HG03025 (cell line): ENCODE results near the gene LBX2.

Source experiments
- ATAC-seq: cut with Tn5 transposase; IDR thresholded peaks from one replicate; pipeline ENCODE4 v1.9.1; 2021; ENCODE audit warnings: mild to moderate bottlenecking, moderate library complexity; ENCODE audit not compliant: unreplicated experiment, low FRiP score

Gene LBX2

DNA sequence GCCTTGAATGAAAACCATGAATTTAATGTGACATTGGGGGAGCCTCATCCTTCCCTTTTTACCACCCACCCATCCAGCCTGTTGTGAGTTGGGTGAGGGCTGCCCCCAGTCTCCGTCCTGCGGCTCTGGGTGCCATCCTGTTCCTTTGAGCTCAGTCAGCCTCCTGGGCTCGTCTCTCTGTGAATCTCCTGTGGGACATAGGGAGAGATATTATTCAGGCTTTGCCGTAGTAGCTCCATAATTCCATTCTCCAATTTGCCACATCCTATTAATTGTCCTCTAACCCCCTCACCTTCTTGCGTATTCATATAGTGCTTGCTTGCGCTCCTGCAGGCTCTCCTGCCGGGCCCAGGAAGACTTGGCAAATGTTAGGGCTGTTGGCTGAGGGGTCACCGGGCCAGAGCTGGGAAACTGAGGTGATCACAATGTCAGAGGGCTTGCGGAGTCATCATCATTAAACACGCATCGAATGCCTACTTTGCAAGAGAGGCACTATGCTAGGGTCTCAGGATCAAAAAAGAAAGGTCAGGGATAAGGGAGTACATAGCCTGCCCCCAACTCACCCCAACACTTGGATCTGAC lies 27.3 kb upstream of the LBX2 start:
- ATAC-seq: no peak

DNA sequence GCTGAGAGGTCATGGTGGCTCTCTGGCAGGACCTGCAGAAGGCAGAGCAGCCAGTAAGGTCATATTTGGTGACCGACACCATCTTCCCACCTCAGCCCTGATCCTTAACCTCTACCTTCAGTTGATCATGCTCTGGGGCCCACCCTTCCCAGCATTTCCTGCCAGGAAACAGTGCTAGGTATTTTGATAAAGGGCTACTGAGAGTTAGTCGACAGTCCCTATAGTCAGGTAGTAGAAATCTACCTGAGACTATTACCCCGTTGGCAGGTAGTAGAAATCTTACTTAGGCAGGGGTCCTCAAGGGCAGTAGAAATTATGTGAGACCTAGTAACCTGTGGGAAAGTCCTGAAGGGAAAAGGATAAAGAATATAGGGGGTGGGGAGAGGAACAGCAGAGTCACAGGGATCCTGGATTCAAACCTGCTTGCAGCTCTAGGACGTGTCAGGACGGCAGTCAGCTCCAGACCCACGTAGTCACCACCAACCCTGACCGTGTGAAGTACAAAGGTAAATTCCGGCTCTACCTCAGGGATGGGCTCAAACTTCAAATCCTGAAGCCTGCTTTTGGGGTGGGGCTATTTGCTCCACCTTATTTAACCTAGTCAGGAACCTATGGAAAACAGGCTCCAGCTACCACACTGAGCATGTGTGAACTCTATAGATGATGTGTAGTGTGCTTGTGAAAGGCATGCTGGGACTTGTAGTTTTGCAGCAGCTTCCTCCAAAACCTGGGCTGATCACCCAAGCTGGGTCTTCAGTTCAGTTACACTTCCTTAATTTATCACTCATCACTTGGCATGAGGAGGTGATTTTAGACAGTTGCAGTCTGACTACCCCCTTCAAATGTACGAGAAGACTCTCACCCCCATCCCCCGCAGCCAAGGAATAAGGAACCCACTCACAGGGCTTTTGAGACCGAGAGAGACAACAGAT lies 26.6 kb upstream of the LBX2 start, which contains the start of gene DQX1:
Gene DQX1 (minus strand): TSS at position 515 of the 932 bp plus-strand sequence. CDS start 502 bp downstream, at position 13.
- ATAC-seq: no peak

DNA sequence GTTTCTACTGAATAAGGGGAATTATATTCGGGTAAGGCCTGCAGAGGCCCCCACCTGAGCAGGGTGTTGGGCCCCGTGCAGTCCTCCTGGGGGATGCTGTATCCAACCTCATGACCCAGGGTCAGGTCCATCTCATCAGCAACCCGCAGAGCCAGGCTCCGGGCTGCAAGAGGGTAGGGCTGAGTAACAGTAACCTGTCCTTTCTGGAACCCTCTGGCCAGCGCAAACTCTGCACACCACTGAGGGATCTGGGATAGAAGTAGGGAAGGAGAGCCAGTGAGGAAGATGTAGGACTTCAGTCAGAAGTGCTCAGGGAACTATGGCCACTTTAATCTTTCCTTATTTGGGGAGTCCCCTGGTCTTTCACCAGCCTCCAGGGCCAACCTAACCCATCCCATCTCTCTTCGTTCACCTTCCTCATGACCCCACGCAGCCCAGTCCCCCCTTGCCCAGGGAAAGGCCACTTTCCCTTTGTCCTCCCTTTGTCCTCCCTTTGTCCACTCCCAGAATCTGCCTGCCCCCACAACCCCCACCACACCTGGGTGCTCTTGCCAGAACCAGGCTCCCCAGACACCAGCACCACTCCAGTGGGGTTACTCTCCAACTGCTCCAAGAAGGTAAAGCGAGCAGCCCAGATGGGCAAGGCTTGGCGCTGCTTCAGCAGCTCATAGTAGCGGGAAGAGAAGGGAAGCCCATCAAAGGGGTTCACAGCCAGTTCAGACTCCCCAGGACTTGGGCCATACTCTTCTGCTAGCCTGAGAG lies 25.7 kb upstream of the LBX2 start:
- no peak for ATAC-seq

DNA sequence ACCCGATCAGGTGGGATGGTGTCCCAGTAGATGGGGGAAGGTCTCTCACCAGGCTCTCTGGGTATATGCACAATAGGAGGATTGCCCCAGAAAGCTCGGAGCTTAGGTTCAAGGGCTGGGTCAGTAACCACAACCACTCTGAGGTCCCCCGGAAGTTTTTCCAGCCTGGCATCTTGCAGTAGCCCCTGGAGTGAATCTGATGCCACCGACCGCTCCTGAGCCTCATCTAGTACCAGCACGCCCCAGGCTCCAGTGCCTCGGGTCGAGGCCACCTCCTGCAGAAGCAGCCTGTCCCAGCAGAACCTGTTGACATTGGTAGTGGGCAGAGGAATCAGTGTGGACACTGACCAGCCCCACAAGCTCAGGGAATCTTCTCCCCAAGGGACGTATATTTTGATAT lies 24.6 kb upstream of the LBX2 start:
- ATAC-seq: no peak

DNA sequence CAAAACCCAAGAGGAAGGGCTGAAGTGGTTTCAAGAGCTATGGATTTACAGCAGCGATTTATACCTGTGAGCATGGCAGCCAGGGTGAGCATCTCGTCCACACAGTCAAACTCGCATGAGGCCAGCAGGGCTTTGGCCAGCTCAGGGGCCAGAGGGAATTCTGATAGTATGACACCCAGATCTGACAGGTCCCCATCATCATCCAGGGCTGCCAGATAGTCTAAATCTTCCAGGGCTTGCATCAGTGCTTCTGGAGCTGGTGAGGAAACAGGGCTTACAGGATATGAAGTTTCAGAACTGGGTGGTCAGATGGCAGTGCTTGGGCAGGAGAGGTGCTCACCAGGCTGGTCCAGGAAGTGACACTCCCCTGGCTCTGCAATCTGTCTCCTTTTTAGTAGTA lies 23.1 kb upstream of the LBX2 start:
- ATAC-seq: no peak

DNA sequence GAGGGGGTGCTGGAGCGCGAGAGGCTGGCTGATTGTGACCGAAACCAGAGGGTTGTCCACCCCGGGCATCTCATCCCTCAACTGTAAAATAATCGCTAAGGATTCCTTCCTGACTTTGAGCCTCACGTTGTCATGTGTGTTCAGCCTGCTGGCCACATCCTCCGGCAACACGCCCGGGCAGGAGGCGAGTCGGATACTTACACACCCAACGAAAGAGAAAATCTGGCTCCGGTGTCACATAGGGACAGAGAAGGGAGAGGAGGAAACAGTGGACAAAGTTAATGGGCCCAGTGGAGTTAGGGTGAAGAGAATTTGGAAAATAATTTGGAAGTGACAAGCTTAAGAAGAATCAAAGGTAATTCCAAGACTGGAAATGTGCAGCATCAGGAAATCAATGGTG lies 17.2 kb upstream of the LBX2 start:
- ATAC-seq: no peak

DNA sequence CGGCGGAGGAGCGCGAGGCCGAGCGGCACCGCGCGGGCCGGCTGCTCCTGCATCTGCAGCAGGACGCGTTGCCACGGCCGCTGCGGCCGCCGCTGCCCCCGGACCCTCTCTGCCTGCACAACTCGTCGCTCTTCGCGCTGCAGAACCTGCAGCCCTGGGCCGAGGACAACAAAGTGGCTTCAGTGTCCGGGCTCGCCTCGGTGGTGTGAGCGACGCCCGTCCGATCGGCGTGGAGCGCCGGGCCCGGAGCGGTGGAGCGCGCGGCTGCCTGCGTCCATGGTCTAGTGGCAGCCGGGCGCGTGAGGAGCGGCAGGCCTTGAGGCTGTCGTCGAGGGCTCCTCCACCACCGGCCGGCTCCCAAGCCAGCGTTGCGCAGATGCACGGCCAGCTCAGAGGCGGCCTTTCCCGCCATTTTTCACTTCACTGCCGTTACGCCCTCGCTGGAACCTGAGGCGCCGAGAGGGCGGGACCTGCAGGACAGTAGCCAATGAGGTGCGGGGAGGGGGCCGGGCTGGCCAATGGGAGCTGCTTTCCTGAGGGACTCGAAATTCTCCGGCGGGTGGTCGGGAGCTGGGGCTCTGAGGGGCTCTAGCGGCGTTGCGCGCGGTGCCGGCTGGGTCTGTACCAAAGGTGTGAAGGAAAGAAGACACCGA lies 16.7 kb upstream of the LBX2 start:
- no peak for ATAC-seq

DNA sequence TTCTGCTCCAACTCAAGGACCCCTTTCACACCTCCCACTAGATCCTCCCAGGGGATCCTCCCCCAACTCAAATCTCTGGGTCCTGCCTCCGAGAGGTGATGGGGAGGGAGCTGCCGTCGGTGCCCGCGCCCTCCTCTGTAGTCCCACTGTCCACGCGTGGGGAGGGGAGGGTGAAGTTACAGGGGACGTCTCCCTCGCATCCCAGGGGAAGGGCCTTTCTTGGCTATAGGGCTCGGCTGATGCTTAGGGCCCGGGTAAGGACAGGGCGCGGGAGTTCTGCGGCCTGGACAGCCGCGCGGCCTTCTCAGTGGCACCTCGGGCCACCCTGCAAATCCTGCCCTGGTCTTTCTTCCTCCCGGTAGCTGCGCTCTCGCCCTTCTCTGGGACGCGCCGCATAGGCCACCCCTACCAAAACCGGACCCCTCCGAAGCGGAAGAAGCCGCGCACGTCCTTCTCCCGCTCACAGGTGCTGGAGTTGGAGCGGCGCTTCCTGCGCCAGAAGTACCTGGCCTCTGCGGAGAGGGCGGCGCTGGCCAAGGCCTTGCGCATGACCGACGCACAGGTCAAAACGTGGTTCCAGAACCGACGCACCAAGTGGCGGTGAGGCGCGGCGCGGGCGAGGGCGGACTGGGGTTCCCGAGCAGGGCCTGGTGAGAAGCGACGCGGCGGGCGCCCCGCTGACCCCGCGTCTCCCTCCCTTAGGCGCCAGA lies 16.0 kb upstream of the LBX2 start:
- ATAC-seq: no peak

DNA sequence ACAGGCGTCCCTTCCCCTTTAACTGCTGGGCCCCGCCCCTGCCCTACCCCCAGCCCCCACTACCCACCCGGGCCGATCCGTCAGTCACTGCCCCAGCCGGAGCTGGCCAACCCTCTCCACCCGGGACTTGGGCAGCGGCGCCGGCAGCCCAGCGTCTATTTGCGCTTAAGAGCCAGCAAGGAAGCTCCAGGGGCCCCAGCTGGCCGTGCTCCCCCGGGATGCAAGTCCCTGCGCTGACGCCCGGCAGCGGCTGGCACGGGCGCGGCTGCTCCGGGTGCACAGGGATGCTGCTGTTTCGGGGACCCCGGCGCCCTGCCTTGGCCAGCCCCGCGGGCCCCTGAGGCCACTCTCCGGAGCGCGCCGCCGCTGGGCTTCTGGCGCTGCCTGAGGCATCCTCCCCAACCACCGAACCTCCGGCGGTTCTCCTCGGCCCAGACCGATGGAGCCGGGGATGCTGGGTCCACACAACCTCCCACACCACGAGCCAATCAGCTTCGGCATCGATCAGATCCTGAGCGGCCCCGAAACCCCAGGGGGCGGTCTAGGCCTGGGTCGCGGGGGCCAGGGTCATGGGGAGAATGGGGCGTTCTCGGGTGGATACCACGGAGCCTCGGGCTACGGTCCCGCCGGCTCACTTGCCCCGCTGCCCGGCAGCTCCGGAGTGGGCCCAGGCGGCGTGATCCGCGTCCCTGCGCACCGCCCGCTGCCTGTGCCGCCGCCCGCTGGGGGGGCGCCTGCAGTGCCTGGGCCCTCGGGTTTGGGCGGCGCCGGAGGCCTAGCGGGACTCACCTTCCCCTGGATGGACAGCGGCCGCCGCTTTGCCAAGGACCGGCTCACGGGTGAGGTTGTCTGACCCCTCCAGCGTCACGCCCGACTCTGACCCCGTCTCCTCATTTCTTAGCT lies 15.2 kb upstream of the LBX2 start, which contains the start of gene TLX2:
Gene TLX2 (plus strand): TSS at position 83 of the 903 bp plus-strand sequence. CDS start 357 bp downstream, at position 440.
- no peak for ATAC-seq

DNA sequence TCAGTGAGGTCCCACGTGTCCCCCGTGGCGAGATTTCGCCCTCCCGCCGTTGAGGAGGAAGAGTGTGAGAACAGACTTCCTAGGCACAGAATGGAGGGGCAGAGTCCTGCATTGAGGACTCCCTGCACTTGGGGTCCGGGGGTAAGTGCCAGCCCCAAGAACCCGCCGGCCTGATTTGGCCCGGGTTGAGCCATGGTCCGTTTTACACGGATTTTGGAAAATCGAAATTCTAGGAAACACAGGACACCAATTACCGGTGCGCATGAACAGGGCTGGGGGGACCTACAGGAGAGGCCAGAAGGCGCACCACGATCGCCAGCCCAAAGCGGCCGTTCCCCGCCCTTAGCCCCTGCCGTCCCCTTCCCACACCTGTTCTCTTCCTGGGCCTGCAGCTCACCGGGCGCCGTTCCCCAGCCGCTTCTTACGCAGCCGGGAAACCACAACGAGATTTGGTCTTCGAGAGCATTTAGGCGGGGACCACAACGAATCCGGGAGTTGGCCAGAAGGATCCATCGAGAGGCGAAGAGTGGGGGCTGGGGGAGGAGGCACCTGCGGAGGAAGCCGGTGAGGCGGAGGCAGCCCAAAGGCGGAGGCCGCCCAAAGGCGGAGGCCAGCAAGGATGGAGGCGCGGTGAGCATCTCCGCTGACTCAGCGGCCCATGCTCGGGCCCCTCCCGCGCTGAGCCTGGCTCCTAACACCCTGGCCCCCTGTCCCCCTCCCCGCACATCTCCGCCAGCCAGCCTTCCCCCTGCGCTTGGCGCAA lies 14.4 kb upstream of the LBX2 start:
- no peak for ATAC-seq

DNA sequence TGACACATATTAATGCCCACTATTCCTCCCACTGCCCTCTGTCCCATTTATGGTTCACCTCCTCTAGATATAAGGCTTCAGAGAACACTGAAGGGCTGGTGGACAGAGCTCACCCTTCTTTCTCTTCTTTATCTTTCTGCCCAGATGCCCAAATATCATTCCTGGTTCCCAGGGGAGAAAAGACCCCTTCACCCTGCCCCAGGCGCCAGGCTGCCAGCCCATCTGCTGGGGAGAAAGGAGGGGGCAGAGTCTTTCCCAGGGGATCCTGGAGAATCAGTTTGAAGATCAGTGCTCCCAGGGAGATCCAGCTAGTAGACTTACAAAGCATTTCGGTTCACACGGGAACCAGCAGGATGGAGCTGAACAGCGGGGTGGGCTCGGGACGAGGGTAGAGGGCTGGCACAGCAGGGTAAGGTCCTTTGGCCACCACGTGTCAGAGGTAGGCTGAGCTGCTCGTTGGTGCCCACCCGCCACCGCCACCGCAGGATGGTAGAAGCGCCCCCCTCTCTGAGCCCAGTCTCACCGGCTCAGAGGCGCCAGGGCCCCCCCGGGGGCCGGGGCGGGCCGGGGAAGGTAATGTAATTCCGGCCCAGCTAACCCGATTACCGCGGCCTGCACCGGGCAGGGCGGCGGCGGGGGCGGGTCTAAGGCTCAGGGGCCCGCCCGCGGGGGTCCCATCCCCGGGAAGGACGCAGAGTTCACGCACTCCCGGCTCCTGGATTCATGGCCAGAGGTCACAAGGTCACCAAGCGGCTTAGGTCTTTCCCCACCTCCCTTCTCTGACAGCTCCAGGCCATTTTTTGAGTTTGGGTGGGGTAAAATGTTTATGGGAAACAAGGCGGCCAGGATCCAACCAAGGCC lies 13.6 kb upstream of the LBX2 start:
- ATAC-seq: no peak

DNA sequence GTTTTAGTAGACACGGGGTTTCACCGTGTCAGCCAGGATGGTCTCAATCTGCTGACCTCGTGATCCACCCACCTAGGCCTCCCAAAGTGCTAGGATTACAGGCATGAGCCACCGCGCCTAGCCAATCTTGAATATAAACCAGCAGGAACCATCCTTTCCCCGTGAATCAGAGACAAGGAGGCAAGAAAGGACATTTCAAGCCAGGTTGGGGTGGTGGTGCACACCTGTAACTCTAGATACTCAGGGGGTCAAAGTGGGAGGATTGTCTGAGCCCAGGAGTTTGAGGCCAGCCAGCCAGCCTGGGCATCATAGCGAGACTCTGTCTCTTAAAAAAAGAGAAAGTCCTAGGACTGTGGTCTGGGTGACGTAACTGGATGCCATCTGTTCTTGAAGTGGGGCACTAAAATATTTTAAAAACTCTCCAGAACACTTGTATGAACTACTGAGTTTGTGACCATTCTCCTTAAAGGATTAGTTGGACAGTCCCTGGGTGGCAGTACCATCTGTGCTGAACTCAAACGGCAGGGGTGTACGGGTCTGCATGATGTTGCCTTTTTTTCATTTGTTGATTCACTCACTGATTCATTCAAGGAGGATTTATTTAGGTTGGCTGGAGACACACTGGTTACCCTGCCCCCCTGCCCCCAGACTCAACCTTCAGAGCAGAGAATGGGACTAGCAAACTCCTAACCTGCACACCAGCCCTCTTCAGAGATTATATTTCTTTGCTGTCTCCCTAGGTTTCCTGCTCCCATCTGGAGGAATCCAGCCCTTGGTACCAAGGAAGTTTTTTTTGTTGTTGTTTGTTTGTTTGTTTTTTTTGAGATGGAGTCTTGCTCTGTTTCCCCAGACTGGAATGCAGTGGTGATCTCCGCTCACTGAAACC lies 11.9 kb upstream of the LBX2 start:
- no peak for ATAC-seq

DNA sequence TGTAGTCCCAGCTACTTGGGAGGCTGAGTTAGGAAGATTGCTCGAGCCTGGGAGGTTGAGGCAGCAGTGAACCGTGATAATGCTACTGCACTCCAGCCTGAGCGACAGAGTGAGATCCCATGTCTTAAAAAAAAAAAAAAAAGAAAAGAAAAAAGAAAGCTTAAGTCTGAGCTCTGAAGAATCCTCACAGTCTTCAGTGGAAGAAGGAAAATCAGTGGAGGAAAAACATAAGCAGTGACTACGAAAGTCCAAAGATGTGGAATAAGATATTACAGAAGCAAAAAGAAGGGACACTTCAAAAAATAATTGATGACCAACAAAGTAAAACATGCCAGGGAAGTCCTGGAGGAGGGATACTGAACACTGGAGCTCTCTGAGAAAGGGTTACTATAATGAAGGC lies 10.9 kb upstream of the LBX2 start:
- ATAC-seq: no peak

DNA sequence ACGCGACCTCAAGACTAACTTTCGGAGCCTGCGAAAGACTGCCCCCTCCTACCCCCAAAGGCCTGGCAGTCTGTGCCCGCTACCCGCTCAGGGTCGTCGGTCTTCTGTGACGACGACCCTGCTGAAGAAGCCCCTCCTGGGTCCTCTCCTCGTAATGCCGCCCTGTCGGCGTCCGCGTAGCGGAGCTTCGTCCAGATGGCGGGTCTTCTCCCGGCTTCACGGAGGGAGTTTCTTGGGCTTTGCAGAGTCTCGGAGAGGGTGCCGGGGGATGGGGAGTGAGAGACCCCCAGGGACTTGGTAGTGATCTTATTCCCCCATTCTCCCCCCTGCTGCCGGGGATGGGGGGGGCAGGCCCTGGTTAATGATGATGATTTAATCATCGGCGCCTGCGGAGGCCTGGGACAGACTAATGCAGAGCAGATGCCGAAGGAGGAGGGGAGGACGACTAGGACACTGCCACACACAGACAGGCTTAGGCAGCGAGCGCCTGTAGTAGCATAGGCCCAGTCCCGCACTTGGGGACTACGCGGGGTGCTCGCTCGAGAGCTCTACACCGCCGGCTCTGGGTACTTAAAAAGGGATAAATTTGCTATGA lies 8.6 kb upstream of the LBX2 start:
- peak; percentile 11 for ATAC-seq

DNA sequence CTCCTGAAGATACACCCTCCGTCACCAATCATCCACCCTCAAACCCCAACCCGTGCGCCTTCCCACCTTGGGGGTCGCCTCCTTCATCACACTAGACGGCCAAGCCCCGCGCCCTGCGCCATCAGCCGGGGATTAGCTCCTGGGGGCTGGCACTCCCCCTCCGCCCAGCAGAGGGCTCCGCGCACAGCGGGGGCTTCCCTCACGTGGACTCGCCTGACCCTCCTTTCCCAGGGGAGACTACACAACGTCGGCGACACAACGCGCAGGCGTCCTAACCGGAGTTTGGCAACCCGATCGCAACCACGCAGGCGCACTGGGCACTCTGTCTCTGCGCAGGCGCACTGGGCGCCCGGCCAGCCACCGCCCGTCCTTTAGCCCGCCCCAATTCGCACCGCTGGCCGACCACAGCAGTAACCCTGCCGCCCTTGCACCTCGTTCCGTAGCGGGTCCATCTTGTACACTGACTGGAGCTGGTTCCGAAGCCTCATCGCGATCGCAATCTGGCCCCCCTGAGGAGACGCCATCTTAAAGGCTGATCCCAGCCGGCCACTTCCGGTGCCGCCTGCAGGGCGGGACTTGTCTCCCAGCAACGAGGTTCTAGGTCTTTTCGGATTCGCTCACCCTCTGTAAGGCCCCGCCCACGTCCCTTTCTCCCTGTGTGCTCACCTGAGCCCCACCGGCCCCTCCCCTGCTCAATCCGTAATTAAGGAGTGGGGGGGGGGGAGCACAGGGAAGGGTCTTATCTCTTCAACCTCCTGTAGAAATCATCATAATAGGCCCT lies 7.9 kb upstream of the LBX2 start, which contains the start of gene PCGF1:
Gene PCGF1 (minus strand): TSS at position 551 of the 781 bp plus-strand sequence. CDS start 27 bp downstream, at position 524.
- ATAC-seq: peak; percentile 93
